HUDEP-2 (cell line): Measurements from ENCODE around the gene KIAA0232.

Source experiments
- DNase-seq, 76 experiments: peaks; one replicate each; lab custom pipeline; 2025; ENCODE audit not compliant: unreplicated experiment in 76 of 76; lab: John Stamatoyannopoulos, UW

The KIAA0232 gene

GRCh38 chr4:6840062-6840976 is 57.8 kb downstream of the KIAA0232 start:
- peak in 1 of 76 experiments; percentile 39 for DNase-seq

- peak in 56 of 76 experiments; percentile 1 to 64 (median 38) for DNase-seq
Observed at GRCh38 chr4:6845027-6845426, 62.5 kb downstream of the KIAA0232 start.

GRCh38 chr4:6845574-6845973 is 63.0 kb downstream of the KIAA0232 start:
- DNase-seq: no peak

GRCh38 chr4:6847178-6847577 is 64.7 kb downstream of the KIAA0232 start:
- DNase-seq: no peak

GRCh38 chr4:6848717-6849305 is 66.3 kb downstream of the KIAA0232 start:
- no peak for DNase-seq

- no peak for DNase-seq
Observed at GRCh38 chr4:6849691-6850090, 67.2 kb downstream of the KIAA0232 start.

GRCh38 chr4:6851431-6851830 is 68.9 kb downstream of the KIAA0232 start:
- no peak for DNase-seq

GRCh38 chr4:6851962-6852361 is 69.4 kb downstream of the KIAA0232 start:
- no peak for DNase-seq

GRCh38 chr4:6852582-6852981 is 70.1 kb downstream of the KIAA0232 start:
- DNase-seq: no peak

- no peak for DNase-seq
Observed at GRCh38 chr4:6854098-6854744, 71.7 kb downstream of the KIAA0232 start.

- DNase-seq: peak in 3 of 76 experiments; percentile 8 to 15 (median 9)
Observed at GRCh38 chr4:6855692-6856297, 73.3 kb downstream of the KIAA0232 start.

- no peak for DNase-seq
Observed at GRCh38 chr4:6856391-6856790, 73.9 kb downstream of the KIAA0232 start.

GRCh38 chr4:6857009-6857882 is 74.7 kb downstream of the KIAA0232 start:
- DNase-seq: peak in 2 of 76 experiments; percentile 1 to 3

- DNase-seq: no peak
Observed at GRCh38 chr4:6858997-6859396, 76.5 kb downstream of the KIAA0232 start.

GRCh38 chr4:6859543-6859942 is 77.0 kb downstream of the KIAA0232 start:
- no peak for DNase-seq

GRCh38 chr4:6868386-6868785 is 85.9 kb downstream of the KIAA0232 start:
- DNase-seq: no peak

- no peak for DNase-seq
Observed at GRCh38 chr4:6869944-6870343, 87.4 kb downstream of the KIAA0232 start.

GRCh38 chr4:6873291-6873690 is 90.8 kb downstream of the KIAA0232 start:
- DNase-seq: peak in 8 of 76 experiments; percentile 2 to 10 (median 7)

GRCh38 chr4:6873792-6874461 is 91.4 kb downstream of the KIAA0232 start:
- DNase-seq: peak in 69 of 76 experiments; percentile 1 to 75 (median 49)
